Measurements from ENCODE around the gene CEMIP.

Gene CEMIP

GRCh38 chr15:80823995-80824394 lies 44.8 kb downstream of the CEMIP start:
- DNase-seq (ENCODE audit: low read depth in 2 of 2), result no peak
- no peak overlapping the region for H3K4me3 ChIP-seq (replicated peaks in 1 of 2; ENCODE audit: low read depth in 2 of 2, low read length in 2 of 2)
- no peak for TF ChIP-seq CTCF (IDR thresholded peaks at IDR 0.05; ENCODE audit: low read depth, low read length)

- TF ChIP-seq CTCF (IDR thresholded peaks at IDR 0.05; ENCODE audit: low read depth, low read length), result no peak
- H3K4me3 ChIP-seq (replicated peaks in 1 of 2; ENCODE audit: low read depth in 2 of 2, low read length in 2 of 2), result no peak overlapping the region
- DNase-seq (ENCODE audit: low read depth in 2 of 2), result no peak
These were observed 46.3 kb downstream of the CEMIP start for GRCh38 chr15:80825361-80826030.

GRCh38 chr15:80828796-80829195 lies 49.6 kb downstream of the CEMIP start:
- no peak overlapping the region for H3K4me3 ChIP-seq (replicated peaks in 1 of 2; ENCODE audit: low read depth in 2 of 2, low read length in 2 of 2)
- no peak for DNase-seq (ENCODE audit: low read depth in 2 of 2)
- TF ChIP-seq CTCF (IDR thresholded peaks at IDR 0.05; ENCODE audit: low read depth, low read length), result no peak

DNA sequence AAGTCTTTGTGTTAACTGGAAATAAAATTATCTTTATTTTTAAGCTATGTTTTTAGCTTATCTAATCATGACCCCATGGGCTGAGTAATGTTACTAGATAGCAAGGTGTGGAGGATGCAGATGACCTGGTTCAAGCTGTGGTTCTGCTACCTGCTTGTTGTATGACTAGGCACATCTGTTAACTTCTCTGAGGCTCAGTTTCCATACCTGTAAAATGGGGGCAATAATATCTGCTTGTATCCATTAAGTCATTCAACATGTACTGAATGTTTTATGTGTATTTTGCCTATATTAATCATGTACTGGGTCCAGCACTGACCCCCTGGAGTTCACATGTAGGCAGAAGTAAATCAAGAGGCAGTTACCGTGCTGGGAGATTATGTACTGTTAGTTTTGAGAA lies 51.5 kb downstream of the CEMIP start:
- TF ChIP-seq CTCF (IDR thresholded peaks at IDR 0.05; ENCODE audit: low read depth, low read length), result no peak
- no peak for DNase-seq (ENCODE audit: low read depth in 2 of 2)
- no peak overlapping the region for H3K4me3 ChIP-seq (replicated peaks in 1 of 2; ENCODE audit: low read depth in 2 of 2, low read length in 2 of 2)

GRCh38 chr15:80831192-80831591 lies 52.0 kb downstream of the CEMIP start:
- H3K4me3 ChIP-seq (replicated peaks in 1 of 2; ENCODE audit: low read depth in 2 of 2, low read length in 2 of 2), result no peak overlapping the region
- no peak for TF ChIP-seq CTCF (IDR thresholded peaks at IDR 0.05; ENCODE audit: low read depth, low read length)
- DNase-seq (ENCODE audit: low read depth in 2 of 2), result no peak

GRCh38 chr15:80831606-80832224 lies 52.5 kb downstream of the CEMIP start:
- no peak for TF ChIP-seq CTCF (IDR thresholded peaks at IDR 0.05; ENCODE audit: low read depth, low read length)
- H3K4me3 ChIP-seq (replicated peaks in 1 of 2; ENCODE audit: low read depth in 2 of 2, low read length in 2 of 2), result no peak overlapping the region
- DNase-seq (ENCODE audit: low read depth in 2 of 2), result no peak

All from cardiac fibroblast (primary cell).